Esophagus squamous epithelium (tissue), 5 donors: ENCODE data around the gene GRID2IP. TPM values are rescaled to one million over a fixed set of nuclear protein-coding genes. Genes with fewer than 3 reads are reported as not detected.
A peak's percentile ranks its signal among the peaks of the same experiment; 100 is the strongest.

ENCODE experiments used
- DNase-seq: peaks from one replicate; lab custom pipeline; 2025; lab: John Stamatoyannopoulos, UW
- H3K27ac ChIP-seq, 4 donors: fragments of 200-600 bp; sonication (generic); one replicate each; pipeline ENCODE4 v1.5.1; 2016 to 2019; ENCODE audit warnings: mild to moderate bottlenecking in 1 of 4
- H3K27me3 ChIP-seq, 4 donors: fragments of 200-600 bp; sonication (generic); 1 replicate in 3 of 4; 2 replicates in 1 of 4; pipeline versions ENCODE4 v1.5.1 to v1.6.0; 2017 to 2021; ENCODE audit warnings: antibody characterized with exemption in 1 of 4
- H3K36me3 ChIP-seq, 3 donors: fragments of 200-600 bp; sonication (generic); one replicate each; pipeline ENCODE4 v1.5.1; 2016 to 2019
- H3K4me1 ChIP-seq, 3 donors: fragments of 200-600 bp; sonication (generic); one replicate each; pipeline ENCODE4 v1.5.1; 2017 to 2019
- H3K4me3 ChIP-seq, 4 donors: fragments of 200-600 bp; sonication (generic); 1 replicate in 3 of 4; 2 replicates in 1 of 4; pipeline ENCODE4 v1.5.1; 2016 to 2019; ENCODE audit warnings: mild to moderate bottlenecking in 2 of 4, moderate library complexity in 1 of 4
- H3K9me3 ChIP-seq, 3 donors: fragments of 200-600 bp; sonication (generic); one replicate each; pipeline ENCODE4 v1.5.1; 2016 to 2019
- CTCF ChIP-seq, 6 experiments: fragments of 450-650 bp in 4 of 6; fragments of 200-600 bp in 2 of 6; sonication (generic) in 2 of 6; IDR thresholded peaks; one replicate each; pipeline ENCODE4 v1.5.1; 2016 to 2019; ENCODE audit warnings: antibody characterized with exemption in 6 of 6, mild to moderate bottlenecking in 4 of 6, moderate library complexity in 4 of 6
- POLR2A ChIP-seq, 4 donors: fragments of 450-650 bp; IDR thresholded peaks; one replicate each; pipeline ENCODE4 v1.6.1; 2017; ENCODE audit warnings: antibody characterized with exemption in 4 of 4, mild to moderate bottlenecking in 4 of 4, moderate library complexity in 3 of 4
- whole genome bisulfite sequencing, 2 donors: methylation state at CpG; one replicate each; pipeline ENCODE4 v1.1.5; 2018; 5-methylcytosine and 5-hydroxymethylcytosine counted together
- intact Hi-C: fragments of 100-400 bp; cut with DNase I; formaldehyde crosslinking; loops from one replicate; pipeline ENCODE4 v1.15.0; 2022
- total RNA-seq, 4 donors: library from RNA; depleted of rRNA; stranded (reverse); fragments of >200 nt; gene quantifications; one replicate each; pipeline ENCODE4 v1.1.0, GENCODE V29; 2016
- donor health status: DM: yes; HTN: yes; CAD: no.

GRID2IP gene
- total RNA-seq, 4 donors from 2014 or later = 0.38 to 1.1 (median 0.44) TPM; not detected in 1

GRCh38 chr7:6536262-6537260 is 14.7 kb downstream of the GRID2IP start:
- intact Hi-C loops = no loop called here
- Histone ChIP-seq H3K27me3 (peaks cover 5 to 83% (median 10%) of the 10 kb centered on the region in 4 donors), H3K4me1 (peaks cover 6 to 12% (median 8%) of the 10 kb centered on the region in 3 donors), H3K36me3 (no peaks in the 10 kb centered on the region), H3K9me3 (no peaks in the 10 kb centered on the region), H3K4me3 (peak overlapping the region in 3 of 4 donors; percentile 18 to 57 (median 35)), H3K27ac (no peak overlapping the region)
- DNase-seq = no peak
- WGBS, 2 donors = 4 to 7% methylated on average over 5 to 17 of the region's 56 CpGs
- TF ChIP-seq POLR2A (IDR thresholded peaks at IDR 0.05) (no peak), CTCF (IDR thresholded peaks at IDR 0.05) (no peak)

GRCh38 chr7:6533893-6534495 is 17.3 kb downstream of the GRID2IP start:
- Histone ChIP-seq H3K4me1 (peaks cover 14 to 26% (median 14%) of the 10 kb centered on the region in 3 donors), H3K36me3 (no peaks in the 10 kb centered on the region), H3K9me3 (no peaks in the 10 kb centered on the region), H3K4me3 (no peak overlapping the region), H3K27me3 (peaks cover 5 to 94% (median 10%) of the 10 kb centered on the region in 4 donors), H3K27ac (no peak overlapping the region)
- no peak for DNase-seq
- TF ChIP-seq POLR2A (IDR thresholded peaks at IDR 0.05) (no peak), CTCF (IDR thresholded peaks at IDR 0.05) (no peak)
- 36 to 54% methylated on average over 12 of the region's 12 CpGs for WGBS, 2 donors
- intact Hi-C loops = no loop called here

GRCh38 chr7:6532516-6532915 is 18.7 kb downstream of the GRID2IP start:
- Histone ChIP-seq H3K36me3 (no peaks in the 10 kb centered on the region), H3K27ac (no peak overlapping the region), H3K27me3 (peaks cover 5 to 94% (median 8%) of the 10 kb centered on the region in 4 donors), H3K9me3 (no peaks in the 10 kb centered on the region), H3K4me1 (peaks cover 14 to 26% (median 14%) of the 10 kb centered on the region in 3 donors), H3K4me3 (no peak overlapping the region)
- intact Hi-C loops = no loop called here
- TF ChIP-seq CTCF (IDR thresholded peaks at IDR 0.05) (no peak), POLR2A (IDR thresholded peaks at IDR 0.05) (no peak)
- 60% methylated on average over 1 of the region's 7 CpGs; no CpG with 5 or more reads in 1 of the 2 donors for WGBS, 2 donors
- DNase-seq = no peak

- Histone ChIP-seq H3K36me3 (no peaks in the 10 kb centered on the region), H3K4me1 (peaks cover 12 to 26% (median 14%) of the 10 kb centered on the region in 3 donors), H3K27me3 (peaks cover under 1 to 94% (median 6%) of the 10 kb centered on the region in 4 donors), H3K9me3 (no peaks in the 10 kb centered on the region), H3K4me3 (peak overlapping the region in 2 of 4 donors; percentile 50 to 62), H3K27ac (no peak overlapping the region)
- no peak for DNase-seq
- intact Hi-C loops = no loop called here
- 39 to 52% methylated on average over 10 to 17 of the region's 19 CpGs for WGBS, 2 donors
- no peak for TF ChIP-seq POLR2A (IDR thresholded peaks at IDR 0.05)
- no peak for TF ChIP-seq CTCF (IDR thresholded peaks at IDR 0.05)
Measured at GRCh38 chr7:6531492-6532279, 19.6 kb downstream of the GRID2IP start.
